Panc1 (cell line): ENCODE results near the gene MRC2. TPM values are rescaled to one million over a fixed set of nuclear protein-coding genes. Genes with fewer than 3 reads are reported as not detected.

ENCODE experiments used
- ATAC-seq: fragments of 200-7000 bp; cut with Tn5 transposase; 2 replicates; pipeline ENCODE4 v1.9.1; 2020; ENCODE audit warnings: mild to moderate bottlenecking, moderate library complexity
- BruUV-seq: library from RNA; stranded (reverse); fragments of 400-500 nt; replicated peaks from 2 replicates; lab custom pipeline; 2021; lab: Mats Ljungman, UMichigan
- CTCF ChIA-PET: fragments of 300-600 bp; sonication (Branson Sonifier 250); formaldehyde crosslinking; loops from one replicate; lab custom pipeline; 2022; ENCODE audit warnings: antibody characterized with exemption; lab: Charles Lee
- POLR2A ChIA-PET: fragments of 300-600 bp; sonication (Branson Sonifier 250); formaldehyde crosslinking; loops from one replicate; lab custom pipeline; 2022; ENCODE audit warnings: antibody characterized with exemption; lab: Charles Lee
- DNase-seq: peaks from one replicate; pipeline ENCODE4 v3.0.0-alpha.2; 2010; ENCODE audit warnings: low read depth, low spot score
- H3K27ac ChIP-seq: 2 replicates; pipeline ENCODE4 v1.5.1; 2011; ENCODE audit warnings: mild to moderate bottlenecking, low read length, inconsistent platforms
- H3K27me3 ChIP-seq: fragments of 200-500 bp; sonication (Bioruptor generic); 2 replicates; pipeline ENCODE4 v1.6.0; 2014; ENCODE audit warnings: low read length, inconsistent platforms; ENCODE audit not compliant: control insufficient read depth, insufficient read depth
- H3K36me3 ChIP-seq: fragments of 200-500 bp; sonication (Bioruptor generic); 2 replicates; pipeline ENCODE4 v1.5.1; 2014; ENCODE audit warnings: inconsistent platforms, mild to moderate bottlenecking, low read length, moderate library complexity; ENCODE audit not compliant: control insufficient read depth, insufficient read depth
- H3K4me1 ChIP-seq: 2 replicates; pipeline ENCODE4 v1.5.1; 2011; ENCODE audit warnings: inconsistent platforms, mild to moderate bottlenecking, low read length, moderate library complexity; ENCODE audit not compliant: control insufficient read depth, insufficient read depth
- H3K4me3 ChIP-seq, 2 experiments: 2 replicates each; pipeline ENCODE4 v1.5.1; 2011 to 2012; ENCODE audit warnings: low read depth in 2 of 2, low read length in 2 of 2, mild to moderate bottlenecking in 2 of 2, inconsistent platforms in 1 of 2, moderate library complexity in 1 of 2
- H3K9me3 ChIP-seq: fragments of 200-500 bp; sonication (Bioruptor generic); 2 replicates; pipeline ENCODE4 v1.5.1; 2014; ENCODE audit warnings: low read depth, mild to moderate bottlenecking, inconsistent platforms, low read length, moderate library complexity; ENCODE audit not compliant: control insufficient read depth, insufficient read depth
- POLR2AphosphoS5 ChIP-seq: IDR thresholded peaks from 2 replicates; pipeline ENCODE4 v1.6.1; 2012; ENCODE audit warnings: mild to moderate bottlenecking, low read depth, low read length, moderate library complexity
- SIN3A ChIP-seq: IDR thresholded peaks from 2 replicates; pipeline ENCODE4 v1.6.1; 2012; ENCODE audit warnings: low read depth, mild to moderate bottlenecking, low read length, moderate library complexity, borderline replicate concordance; ENCODE audit not compliant: insufficient read depth
- TCF7L2 ChIP-seq: IDR thresholded peaks from 2 replicates; pipeline ENCODE4 v1.6.1; 2011; ENCODE audit warnings: mild to moderate bottlenecking, low read depth, low read length, inconsistent platforms
- in situ Hi-C: cut with HindIII; loops from 2 replicates; pipeline ENCODE4 v1.10.0; 2016; ENCODE audit warnings: low sequenced_read_pairs, low pct_unique_long_range_greater_than_20kb
- intact Hi-C: fragments of 100-400 bp; cut with micrococcal nuclease; formaldehyde crosslinking; loops from one replicate; pipeline ENCODE4 v1.10.0; 2022; ENCODE audit not compliant: unreplicated experiment
- total RNA-seq: library from RNA; stranded (reverse); gene quantifications from one replicate; pipeline ENCODE4 v1.2.1, GENCODE V29; 2021; ENCODE audit not compliant: unreplicated experiment
- TF ChIP-seq, protein P1 (sequence below): fragments of 450-650 bp; IDR thresholded peaks from 2 replicates; pipeline ENCODE4 v1.5.1; 2017; ENCODE audit warnings: mild to moderate bottlenecking
- TF ChIP-seq, protein P2 (sequence below), 2 experiments: IDR thresholded peaks; 2 replicates each; pipeline ENCODE4 v1.6.1; 2011 to 2012; ENCODE audit warnings: low read depth in 2 of 2, control low read depth in 1 of 2, low read length in 1 of 2, mild to moderate bottlenecking in 1 of 2, moderate library complexity in 1 of 2; ENCODE audit not compliant: insufficient read depth in 1 of 2

The MRC2 gene
- total RNA-seq, 1 experiment from 2014 or later: 120 TPM

DNA sequence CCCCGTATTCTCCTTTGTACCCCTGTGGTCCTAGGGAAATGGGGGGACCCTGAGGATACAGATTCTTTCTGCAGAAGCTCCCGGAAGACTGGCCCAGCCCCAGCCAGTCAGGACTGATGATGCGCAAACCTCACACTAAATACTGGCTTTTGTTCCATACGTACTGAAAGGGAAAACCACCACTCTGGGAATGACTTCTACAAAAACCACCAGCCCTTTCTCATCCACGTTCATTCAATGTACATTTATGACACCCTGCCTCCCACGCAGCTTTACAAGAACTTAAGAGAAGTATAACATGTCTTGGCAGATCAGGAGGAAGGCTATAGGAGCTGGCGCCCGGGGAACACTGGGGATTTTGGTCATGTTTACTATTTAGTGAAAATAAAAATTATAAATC is 110.0 kb downstream of the MRC2 start:
- DNase-seq (no peak), ATAC-seq (no peak)
- in situ Hi-C loops (no loop called here), intact Hi-C loops (no loop called here)
- CTCF ChIA-PET: no interaction called here
- Histone ChIP-seq H3K27me3 (no peaks in the 10 kb centered on the region), H3K4me1 (no peaks in the 10 kb centered on the region), H3K36me3 (no peaks in the 10 kb centered on the region), H3K9me3 (no peaks in the 10 kb centered on the region), H3K4me3 (no peak overlapping the region), H3K27ac (no peak overlapping the region)
- no TSS peak for BruUV-seq
- TF ChIP-seq, protein P1, sequence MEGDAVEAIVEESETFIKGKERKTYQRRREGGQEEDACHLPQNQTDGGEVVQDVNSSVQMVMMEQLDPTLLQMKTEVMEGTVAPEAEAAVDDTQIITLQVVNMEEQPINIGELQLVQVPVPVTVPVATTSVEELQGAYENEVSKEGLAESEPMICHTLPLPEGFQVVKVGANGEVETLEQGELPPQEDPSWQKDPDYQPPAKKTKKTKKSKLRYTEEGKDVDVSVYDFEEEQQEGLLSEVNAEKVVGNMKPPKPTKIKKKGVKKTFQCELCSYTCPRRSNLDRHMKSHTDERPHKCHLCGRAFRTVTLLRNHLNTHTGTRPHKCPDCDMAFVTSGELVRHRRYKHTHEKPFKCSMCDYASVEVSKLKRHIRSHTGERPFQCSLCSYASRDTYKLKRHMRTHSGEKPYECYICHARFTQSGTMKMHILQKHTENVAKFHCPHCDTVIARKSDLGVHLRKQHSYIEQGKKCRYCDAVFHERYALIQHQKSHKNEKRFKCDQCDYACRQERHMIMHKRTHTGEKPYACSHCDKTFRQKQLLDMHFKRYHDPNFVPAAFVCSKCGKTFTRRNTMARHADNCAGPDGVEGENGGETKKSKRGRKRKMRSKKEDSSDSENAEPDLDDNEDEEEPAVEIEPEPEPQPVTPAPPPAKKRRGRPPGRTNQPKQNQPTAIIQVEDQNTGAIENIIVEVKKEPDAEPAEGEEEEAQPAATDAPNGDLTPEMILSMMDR: no peak
- no peak for TF ChIP-seq POLR2AphosphoS5
- no peak for TF ChIP-seq TCF7L2
- no peak for TF ChIP-seq SIN3A
- TF ChIP-seq, protein P2, sequence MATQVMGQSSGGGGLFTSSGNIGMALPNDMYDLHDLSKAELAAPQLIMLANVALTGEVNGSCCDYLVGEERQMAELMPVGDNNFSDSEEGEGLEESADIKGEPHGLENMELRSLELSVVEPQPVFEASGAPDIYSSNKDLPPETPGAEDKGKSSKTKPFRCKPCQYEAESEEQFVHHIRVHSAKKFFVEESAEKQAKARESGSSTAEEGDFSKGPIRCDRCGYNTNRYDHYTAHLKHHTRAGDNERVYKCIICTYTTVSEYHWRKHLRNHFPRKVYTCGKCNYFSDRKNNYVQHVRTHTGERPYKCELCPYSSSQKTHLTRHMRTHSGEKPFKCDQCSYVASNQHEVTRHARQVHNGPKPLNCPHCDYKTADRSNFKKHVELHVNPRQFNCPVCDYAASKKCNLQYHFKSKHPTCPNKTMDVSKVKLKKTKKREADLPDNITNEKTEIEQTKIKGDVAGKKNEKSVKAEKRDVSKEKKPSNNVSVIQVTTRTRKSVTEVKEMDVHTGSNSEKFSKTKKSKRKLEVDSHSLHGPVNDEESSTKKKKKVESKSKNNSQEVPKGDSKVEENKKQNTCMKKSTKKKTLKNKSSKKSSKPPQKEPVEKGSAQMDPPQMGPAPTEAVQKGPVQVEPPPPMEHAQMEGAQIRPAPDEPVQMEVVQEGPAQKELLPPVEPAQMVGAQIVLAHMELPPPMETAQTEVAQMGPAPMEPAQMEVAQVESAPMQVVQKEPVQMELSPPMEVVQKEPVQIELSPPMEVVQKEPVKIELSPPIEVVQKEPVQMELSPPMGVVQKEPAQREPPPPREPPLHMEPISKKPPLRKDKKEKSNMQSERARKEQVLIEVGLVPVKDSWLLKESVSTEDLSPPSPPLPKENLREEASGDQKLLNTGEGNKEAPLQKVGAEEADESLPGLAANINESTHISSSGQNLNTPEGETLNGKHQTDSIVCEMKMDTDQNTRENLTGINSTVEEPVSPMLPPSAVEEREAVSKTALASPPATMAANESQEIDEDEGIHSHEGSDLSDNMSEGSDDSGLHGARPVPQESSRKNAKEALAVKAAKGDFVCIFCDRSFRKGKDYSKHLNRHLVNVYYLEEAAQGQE (IDR thresholded peaks at IDR 0.05; ENCODE audit: insufficient read depth in 1 of 2, low read depth in 2 of 2, low read length in 1 of 2): no peak
- POLR2A ChIA-PET: no interaction called here

DNA sequence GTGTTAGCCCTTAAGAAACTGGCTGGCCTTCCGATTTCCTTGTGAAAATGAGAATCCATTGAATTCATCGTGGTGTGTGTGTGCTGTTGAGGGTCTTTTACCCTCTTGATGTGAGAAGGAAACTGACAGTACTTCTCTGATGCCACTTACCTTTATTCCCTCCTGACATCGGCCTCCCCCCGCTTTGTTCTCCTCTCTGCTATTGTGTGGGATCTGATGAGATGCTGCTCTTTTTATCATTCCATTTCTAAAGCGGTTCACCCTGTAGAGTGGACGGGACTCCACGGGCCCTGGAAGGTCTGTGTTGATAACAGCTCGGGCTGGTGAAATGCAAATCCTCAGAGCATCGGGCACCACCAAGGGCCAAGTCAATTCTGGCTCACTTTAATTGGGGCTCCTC is 110.8 kb downstream of the MRC2 start:
- H3K4me3 ChIP-seq: no peak overlapping the region
- no peaks in the 10 kb centered on the region for H3K4me1 ChIP-seq
- H3K27me3 ChIP-seq: no peaks in the 10 kb centered on the region
- TF ChIP-seq, protein P2 (IDR thresholded peaks at IDR 0.05; ENCODE audit: insufficient read depth in 1 of 2, low read depth in 2 of 2, low read length in 1 of 2): no peak
- TF ChIP-seq POLR2AphosphoS5 (no peak), TCF7L2 (no peak), SIN3A (no peak)
- TF ChIP-seq, protein P1: no peak
- no TSS peak for BruUV-seq
- intact Hi-C loops: no loop called here
- no peak for ATAC-seq
- DNase-seq: no peak
- H3K27ac ChIP-seq: no peak overlapping the region
- H3K9me3 ChIP-seq: no peaks in the 10 kb centered on the region
- no peaks in the 10 kb centered on the region for H3K36me3 ChIP-seq
- ChIA-PET POLR2A (no interaction called here), CTCF (no interaction called here)
- in situ Hi-C loops: no loop called here
